ENCODE measurements around the gene MZT2B.
"Not testable (repeated sequence)": the region's sequence is repeated elsewhere in the genome, so short reads cannot be mapped to it uniquely, and the experiment has no call there.

Gene MZT2B

GRCh38 chr2:130192451-130192850, 10.4 kb downstream of the MZT2B start:
- WGBS (ENCODE audit: insufficient coverage, insufficient read length), result no CpG with 5 or more reads among the region's 3 CpGs

GRCh38 chr2:130193824-130194223, 11.8 kb downstream of the MZT2B start:
- not testable (repeated sequence) for H3K27me3 ChIP-seq (ENCODE audit: control insufficient read depth, insufficient read depth, low read length); DNase-seq (ENCODE audit: low read depth, low spot score); H3K4me1 ChIP-seq (ENCODE audit: control insufficient read depth, insufficient read depth, low read length); H3K4me3 ChIP-seq (ENCODE audit: low read length); H3K9me3 ChIP-seq (ENCODE audit: control insufficient read depth, insufficient read depth, low read length); H3K27ac ChIP-seq (ENCODE audit: low read length); H3K36me3 ChIP-seq (ENCODE audit: control insufficient read depth, insufficient read depth, low read length)
- WGBS (ENCODE audit: insufficient coverage, insufficient read length), result no CpG with 5 or more reads among the region's 22 CpGs

More at GRCh38 chr2:130192451-130192850, 10.4 kb downstream of the MZT2B start:
- H3K27me3 ChIP-seq (ENCODE audit: control insufficient read depth, insufficient read depth, low read length); H3K9me3 ChIP-seq (ENCODE audit: control insufficient read depth, insufficient read depth, low read length); H3K36me3 ChIP-seq (ENCODE audit: control insufficient read depth, insufficient read depth, low read length); DNase-seq (ENCODE audit: low read depth, low spot score); H3K4me3 ChIP-seq (ENCODE audit: low read length); H3K27ac ChIP-seq (ENCODE audit: low read length); H3K4me1 ChIP-seq (ENCODE audit: control insufficient read depth, insufficient read depth, low read length): not testable (repeated sequence)

DNA sequence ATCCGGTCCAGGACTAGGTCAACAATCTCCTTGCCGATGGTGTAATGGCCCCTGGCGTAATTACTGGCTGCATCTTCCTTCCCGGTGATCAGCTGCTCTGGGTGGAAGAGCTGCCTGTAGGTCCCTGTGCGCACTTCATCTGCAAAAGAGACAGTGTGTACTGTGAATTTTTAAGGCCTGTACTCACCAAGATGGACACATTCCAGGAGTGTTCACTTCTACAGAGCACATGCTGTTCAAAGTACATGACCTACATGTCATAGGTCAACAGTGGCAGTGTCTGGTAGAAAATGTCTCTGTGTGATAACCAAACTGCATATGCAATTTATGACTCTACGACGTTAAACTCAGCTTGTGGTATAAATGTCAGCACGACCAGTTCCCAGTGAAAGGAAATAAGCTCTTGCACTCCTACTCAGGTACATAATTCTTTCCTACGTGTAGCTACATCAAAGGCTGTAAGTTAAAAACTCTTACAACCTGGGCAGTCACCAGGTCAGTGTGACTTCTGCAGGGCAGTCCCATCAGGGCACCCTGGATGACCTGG, 13.1 kb downstream of the MZT2B start:
- no CpG with 5 or more reads among the region's 9 CpGs for WGBS (ENCODE audit: insufficient coverage, insufficient read length)
- not testable (repeated sequence) for H3K36me3 ChIP-seq (ENCODE audit: control insufficient read depth, insufficient read depth, low read length); H3K4me3 ChIP-seq (ENCODE audit: low read length); H3K9me3 ChIP-seq (ENCODE audit: control insufficient read depth, insufficient read depth, low read length); DNase-seq (ENCODE audit: low read depth, low spot score); H3K27me3 ChIP-seq (ENCODE audit: control insufficient read depth, insufficient read depth, low read length); H3K27ac ChIP-seq (ENCODE audit: low read length); H3K4me1 ChIP-seq (ENCODE audit: control insufficient read depth, insufficient read depth, low read length)

DNA sequence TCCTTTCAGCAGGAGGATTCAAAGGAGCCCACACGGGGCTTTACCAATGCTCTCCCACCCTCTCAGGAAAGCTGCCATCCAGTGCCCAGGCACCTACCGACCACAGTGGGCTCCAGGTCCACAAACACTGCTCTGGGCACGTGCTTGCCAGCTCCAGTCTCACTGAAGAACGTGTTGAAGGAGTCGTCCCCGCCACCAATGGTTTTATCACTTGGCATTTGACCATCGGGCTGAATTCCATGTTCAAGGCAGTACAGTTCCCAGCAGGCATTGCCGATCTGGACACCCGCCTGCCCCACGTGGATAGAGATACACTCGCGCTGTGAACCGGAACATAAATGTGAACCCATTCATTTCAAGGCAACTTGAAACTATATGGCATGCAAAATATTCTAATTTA, 14.0 kb downstream of the MZT2B start:
- H3K36me3 ChIP-seq (ENCODE audit: control insufficient read depth, insufficient read depth, low read length); DNase-seq (ENCODE audit: low read depth, low spot score); H3K27ac ChIP-seq (ENCODE audit: low read length); H3K4me1 ChIP-seq (ENCODE audit: control insufficient read depth, insufficient read depth, low read length); H3K9me3 ChIP-seq (ENCODE audit: control insufficient read depth, insufficient read depth, low read length); H3K27me3 ChIP-seq (ENCODE audit: control insufficient read depth, insufficient read depth, low read length); H3K4me3 ChIP-seq (ENCODE audit: low read length): not testable (repeated sequence)
- no CpG with 5 or more reads among the region's 13 CpGs for WGBS (ENCODE audit: insufficient coverage, insufficient read length)

DNA sequence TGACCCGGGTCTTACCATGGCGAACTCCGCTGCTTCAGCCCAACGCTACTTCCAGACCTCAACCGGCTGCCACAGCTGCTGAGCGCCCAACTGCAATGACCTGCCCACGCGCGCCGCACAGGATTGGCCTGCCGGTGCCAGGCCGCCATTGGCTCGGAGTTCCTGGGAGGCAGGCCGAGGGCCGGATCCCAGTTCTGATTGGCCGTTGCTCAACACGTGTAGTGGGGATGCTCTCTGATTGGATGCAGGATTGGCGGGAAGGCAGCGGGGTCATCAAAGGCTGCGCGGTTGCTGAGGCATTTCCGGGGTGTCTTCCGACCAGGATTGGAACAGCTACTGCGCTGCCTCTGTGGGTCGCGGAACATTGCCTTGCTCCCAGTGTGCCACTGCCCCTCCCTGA, 16.3 kb downstream of the MZT2B start, which contains the start of gene TUBA3E:
TUBA3E (minus strand) TSS at position 97 of the 400 bp plus-strand sequence; CDS start at position 18, 79 bp downstream.
- no peak for DNase-seq (ENCODE audit: low read depth, low spot score)
- H3K36me3 ChIP-seq (ENCODE audit: control insufficient read depth, insufficient read depth, low read length), result no peaks in the 10 kb centered on the region
- H3K9me3 ChIP-seq (ENCODE audit: control insufficient read depth, insufficient read depth, low read length), result no peaks in the 10 kb centered on the region
- no peaks in the 10 kb centered on the region for H3K27me3 ChIP-seq (ENCODE audit: control insufficient read depth, insufficient read depth, low read length)
- H3K4me1 ChIP-seq (ENCODE audit: control insufficient read depth, insufficient read depth, low read length), result no peaks in the 10 kb centered on the region
- WGBS (ENCODE audit: insufficient coverage, insufficient read length), result no CpG with 5 or more reads among the region's 26 CpGs
- H3K4me3 ChIP-seq (ENCODE audit: low read length), result no peak within 1 kb of the TSS
- H3K27ac ChIP-seq (ENCODE audit: low read length), result no peak within 1 kb of the TSS

DNA sequence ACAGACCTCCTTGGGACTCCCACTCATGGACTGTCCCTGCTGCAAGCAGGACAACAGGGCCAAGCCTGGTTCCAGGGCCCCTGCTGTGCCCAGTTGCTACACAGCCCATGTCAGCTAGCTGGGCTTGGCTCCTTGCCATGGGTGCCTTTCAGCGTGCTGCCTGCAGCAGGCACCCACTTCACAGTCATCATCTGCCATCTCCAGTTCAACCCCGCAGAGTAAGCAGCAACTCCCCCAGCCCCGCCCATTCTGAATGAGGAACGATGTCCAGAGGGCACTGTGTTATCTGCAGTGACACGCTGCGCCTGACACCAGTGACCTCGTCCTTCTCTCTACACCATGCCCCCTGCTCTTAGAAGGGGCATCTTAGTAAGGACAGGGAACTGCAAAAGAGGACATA, 20.5 kb downstream of the MZT2B start:
- DNase-seq (ENCODE audit: low read depth, low spot score); H3K36me3 ChIP-seq (ENCODE audit: control insufficient read depth, insufficient read depth, low read length); H3K9me3 ChIP-seq (ENCODE audit: control insufficient read depth, insufficient read depth, low read length); H3K27me3 ChIP-seq (ENCODE audit: control insufficient read depth, insufficient read depth, low read length); H3K27ac ChIP-seq (ENCODE audit: low read length); H3K4me1 ChIP-seq (ENCODE audit: control insufficient read depth, insufficient read depth, low read length); H3K4me3 ChIP-seq (ENCODE audit: low read length): not testable (repeated sequence)
- WGBS (ENCODE audit: insufficient coverage, insufficient read length), result no CpG with 5 or more reads among the region's 7 CpGs

GRCh38 chr2:130203150-130203549, 21.1 kb downstream of the MZT2B start:
- not testable (repeated sequence) for H3K36me3 ChIP-seq (ENCODE audit: control insufficient read depth, insufficient read depth, low read length); H3K4me3 ChIP-seq (ENCODE audit: low read length); H3K4me1 ChIP-seq (ENCODE audit: control insufficient read depth, insufficient read depth, low read length); H3K27ac ChIP-seq (ENCODE audit: low read length); DNase-seq (ENCODE audit: low read depth, low spot score); H3K9me3 ChIP-seq (ENCODE audit: control insufficient read depth, insufficient read depth, low read length); H3K27me3 ChIP-seq (ENCODE audit: control insufficient read depth, insufficient read depth, low read length)
- no CpG with 5 or more reads among the region's 3 CpGs for WGBS (ENCODE audit: insufficient coverage, insufficient read length)

- DNase-seq (ENCODE audit: low read depth, low spot score); H3K4me3 ChIP-seq (ENCODE audit: low read length); H3K9me3 ChIP-seq (ENCODE audit: control insufficient read depth, insufficient read depth, low read length); H3K27me3 ChIP-seq (ENCODE audit: control insufficient read depth, insufficient read depth, low read length); H3K4me1 ChIP-seq (ENCODE audit: control insufficient read depth, insufficient read depth, low read length); H3K27ac ChIP-seq (ENCODE audit: low read length); H3K36me3 ChIP-seq (ENCODE audit: control insufficient read depth, insufficient read depth, low read length): not testable (repeated sequence)
- WGBS (ENCODE audit: insufficient coverage, insufficient read length), result no CpG with 5 or more reads among the region's 13 CpGs
These were observed 25.0 kb downstream of the MZT2B start for GRCh38 chr2:130207051-130207450.

GRCh38 chr2:130219147-130219546, 37.1 kb downstream of the MZT2B start:
- not testable (repeated sequence) for DNase-seq (ENCODE audit: low read depth, low spot score); H3K4me3 ChIP-seq (ENCODE audit: low read length); H3K9me3 ChIP-seq (ENCODE audit: control insufficient read depth, insufficient read depth, low read length); H3K36me3 ChIP-seq (ENCODE audit: control insufficient read depth, insufficient read depth, low read length); H3K4me1 ChIP-seq (ENCODE audit: control insufficient read depth, insufficient read depth, low read length); H3K27me3 ChIP-seq (ENCODE audit: control insufficient read depth, insufficient read depth, low read length); H3K27ac ChIP-seq (ENCODE audit: low read length)
- WGBS (ENCODE audit: insufficient coverage, insufficient read length), result no CpG with 5 or more reads among the region's 2 CpGs

- H3K4me3 ChIP-seq (ENCODE audit: low read length); H3K36me3 ChIP-seq (ENCODE audit: control insufficient read depth, insufficient read depth, low read length); H3K9me3 ChIP-seq (ENCODE audit: control insufficient read depth, insufficient read depth, low read length); H3K4me1 ChIP-seq (ENCODE audit: control insufficient read depth, insufficient read depth, low read length); H3K27ac ChIP-seq (ENCODE audit: low read length); DNase-seq (ENCODE audit: low read depth, low spot score); H3K27me3 ChIP-seq (ENCODE audit: control insufficient read depth, insufficient read depth, low read length): not testable (repeated sequence)
- no CpG with 5 or more reads among the region's 1 CpG for WGBS (ENCODE audit: insufficient coverage, insufficient read length)
These were observed 38.4 kb downstream of the MZT2B start for GRCh38 chr2:130220505-130220904.

- not testable (repeated sequence) for H3K36me3 ChIP-seq (ENCODE audit: control insufficient read depth, insufficient read depth, low read length); H3K27me3 ChIP-seq (ENCODE audit: control insufficient read depth, insufficient read depth, low read length); DNase-seq (ENCODE audit: low read depth, low spot score); H3K9me3 ChIP-seq (ENCODE audit: control insufficient read depth, insufficient read depth, low read length); H3K4me3 ChIP-seq (ENCODE audit: low read length); H3K4me1 ChIP-seq (ENCODE audit: control insufficient read depth, insufficient read depth, low read length); H3K27ac ChIP-seq (ENCODE audit: low read length)
- no CpG with 5 or more reads among the region's 4 CpGs for WGBS (ENCODE audit: insufficient coverage, insufficient read length)
These were observed 40.5 kb downstream of the MZT2B start for GRCh38 chr2:130222523-130222922.
